Hematopoietic multipotent progenitor cell treated with erythropoietin and hydrocortisone succinate and interleukin-3 and kit ligand, for 4 days (in vitro differentiated cells): Measurements from ENCODE around the gene GRAMD1A.
A peak's percentile ranks its signal among the peaks of the same experiment; 100 is the strongest.
"Not testable (repeated sequence)": the region's sequence is repeated elsewhere in the genome, so short reads cannot be mapped to it uniquely, and the experiment has no call there.

Experiments
- DNase-seq: peaks from one replicate; pipeline ENCODE4 v3.0.0-alpha.2; 2015

Gene GRAMD1A

DNA sequence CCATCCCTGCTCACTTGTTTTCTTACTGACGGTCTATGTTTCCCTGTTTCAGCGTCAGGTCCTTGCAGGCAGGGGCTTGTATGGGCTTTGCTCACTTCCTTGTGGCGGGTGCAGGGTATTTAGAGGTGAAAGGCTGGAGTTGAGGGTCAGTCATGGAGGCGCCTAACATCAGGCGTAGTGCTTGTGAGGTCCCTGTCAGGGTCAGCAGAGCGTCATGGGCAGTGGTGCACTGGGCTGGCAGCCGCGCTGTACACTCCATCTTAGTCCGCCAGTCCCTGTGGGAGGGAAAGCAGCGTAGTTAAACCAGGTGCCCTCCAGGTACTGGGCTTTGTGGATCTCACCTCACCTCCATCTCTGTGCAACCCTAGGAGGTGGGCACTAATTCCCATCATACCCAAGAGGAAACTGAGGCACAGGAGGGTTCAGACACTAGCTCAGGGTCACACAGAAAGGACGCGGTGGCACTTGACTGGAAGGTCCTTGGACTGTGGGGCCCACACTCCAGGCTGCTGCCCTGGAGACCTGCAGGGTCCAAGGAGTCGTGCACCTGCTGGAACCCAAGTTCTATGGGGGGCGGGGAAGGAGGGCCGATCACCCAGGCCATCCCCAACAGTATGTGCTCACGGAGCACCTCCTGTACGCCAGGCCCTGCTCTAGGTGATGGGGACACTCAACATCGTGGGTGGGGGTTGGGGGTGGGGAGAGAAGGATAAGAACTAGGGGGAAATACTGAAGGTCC, 4.6 kb downstream of the GRAMD1A start:
- DNase-seq: no peak

DNA sequence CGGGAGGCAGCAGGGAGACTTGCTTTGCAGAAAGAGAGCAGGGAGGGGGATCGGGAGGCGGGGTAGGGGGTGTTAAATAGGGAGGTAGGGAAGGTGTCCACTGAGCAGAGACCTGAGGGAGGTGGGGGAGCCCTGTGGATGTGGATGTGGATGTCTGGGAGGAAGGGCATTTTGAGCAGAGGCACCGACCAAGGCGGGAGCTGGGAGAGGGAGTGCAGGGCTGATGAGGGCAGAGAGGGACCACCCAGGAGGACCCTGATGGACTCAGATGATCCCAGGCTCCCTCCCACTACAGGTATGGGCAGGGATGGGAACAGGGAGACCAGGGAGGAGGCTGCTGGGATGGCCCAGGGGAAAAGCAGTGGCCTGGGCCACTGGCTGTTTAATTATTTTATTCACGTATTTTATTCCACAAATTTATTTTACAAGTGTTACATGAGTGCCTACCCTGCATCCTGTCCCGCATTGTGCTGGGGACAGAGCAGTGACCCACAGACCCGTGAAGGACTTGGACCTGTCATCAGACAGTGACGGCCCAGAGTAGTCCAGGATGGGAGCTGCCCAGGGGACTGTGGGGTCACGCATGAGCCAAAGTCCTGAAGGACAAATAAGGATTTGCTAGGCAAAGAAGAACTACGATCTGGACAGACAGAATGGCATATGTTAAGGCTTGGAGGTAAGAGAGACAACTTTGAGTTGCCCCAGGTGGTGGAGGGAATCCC, 5.3 kb downstream of the GRAMD1A start:
- DNase-seq: no peak

DNA sequence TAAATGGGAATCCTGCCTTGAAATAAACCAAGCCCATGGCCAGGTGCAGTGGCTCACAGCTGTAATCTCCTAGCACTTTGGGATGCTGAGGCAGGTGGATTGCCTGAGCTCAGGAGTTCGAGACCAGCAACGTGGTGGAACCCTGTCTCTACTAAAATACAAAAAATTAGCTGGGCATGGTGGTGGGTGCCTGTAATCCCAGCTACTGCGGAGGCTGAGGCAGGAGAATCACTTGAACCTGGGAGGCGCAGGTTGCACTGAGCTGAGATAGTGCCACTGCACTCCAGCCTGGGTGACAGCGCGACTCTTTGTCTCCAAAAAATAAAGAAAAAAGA, 5.9 kb downstream of the GRAMD1A start:
- DNase-seq: not testable (repeated sequence)

DNA sequence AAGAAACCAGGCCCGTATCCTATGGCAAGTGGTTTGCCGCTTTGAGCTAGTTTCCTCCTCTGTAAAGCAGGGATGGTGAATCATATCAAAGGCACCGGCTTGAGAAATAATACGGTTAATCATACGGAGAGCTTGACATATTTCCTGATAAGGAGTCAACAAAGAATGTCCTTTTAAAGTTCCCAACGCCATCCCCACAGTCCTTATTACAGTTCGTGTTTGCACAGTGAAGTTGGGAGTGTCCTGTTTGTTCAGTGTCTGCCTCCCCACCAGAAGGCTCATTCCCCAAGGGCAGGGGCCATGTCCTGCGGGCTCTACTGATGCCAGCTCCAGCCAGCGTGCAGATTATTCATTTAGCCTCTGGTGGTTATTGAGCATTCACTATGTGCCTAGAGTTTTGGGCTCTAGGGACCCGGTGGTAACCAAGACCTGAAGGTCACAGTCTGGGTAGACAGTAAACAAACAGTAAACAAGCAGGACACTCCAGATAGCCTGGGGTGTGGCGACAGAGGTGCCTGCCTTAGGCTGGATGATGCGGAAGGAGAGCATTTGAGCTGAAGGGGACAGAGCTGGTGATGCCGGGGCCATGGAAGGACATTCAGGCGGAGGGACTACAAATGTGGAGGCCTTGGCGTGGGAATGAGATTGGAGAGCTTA, 6.3 kb downstream of the GRAMD1A start:
- DNase-seq: no peak

DNA sequence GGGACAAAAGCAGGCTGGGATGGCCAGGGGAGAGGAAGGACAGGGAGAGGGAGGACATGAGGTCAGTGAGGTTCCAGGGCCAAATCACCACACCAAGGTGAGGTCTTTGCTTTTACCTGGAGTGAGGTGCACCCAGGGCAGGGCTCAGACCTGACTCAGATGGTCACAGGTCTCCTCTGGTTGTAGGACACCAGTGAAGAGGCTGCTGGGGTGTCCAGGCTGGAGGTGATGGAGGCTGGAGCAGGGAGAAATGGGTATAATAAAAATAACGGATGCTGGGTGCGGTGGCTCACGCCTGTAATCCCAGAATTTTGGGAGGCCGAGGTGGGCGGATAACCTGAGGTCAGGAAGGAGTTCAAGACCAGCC, 6.9 kb downstream of the GRAMD1A start:
- DNase-seq: no peak

DNA sequence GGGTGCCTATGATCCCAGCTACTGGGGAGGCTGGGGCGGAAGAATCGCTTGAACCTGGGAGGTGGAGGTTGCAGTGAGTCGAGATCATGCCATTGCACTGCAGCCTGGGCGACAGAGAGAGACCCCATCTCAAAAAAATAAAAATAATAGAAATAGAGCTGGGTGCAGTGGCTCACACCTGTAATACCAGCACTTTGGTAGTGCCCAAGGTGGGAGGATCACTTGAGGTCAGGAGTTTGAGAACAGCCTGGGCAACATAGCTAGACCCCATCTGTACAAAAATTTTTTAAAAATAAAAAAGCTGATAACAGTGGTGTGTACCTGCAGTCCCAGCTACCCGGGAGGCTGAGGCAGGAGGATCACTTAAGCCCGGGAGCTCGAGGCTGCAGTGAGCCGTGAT, 7.3 kb downstream of the GRAMD1A start:
- DNase-seq: not testable (repeated sequence)

DNA sequence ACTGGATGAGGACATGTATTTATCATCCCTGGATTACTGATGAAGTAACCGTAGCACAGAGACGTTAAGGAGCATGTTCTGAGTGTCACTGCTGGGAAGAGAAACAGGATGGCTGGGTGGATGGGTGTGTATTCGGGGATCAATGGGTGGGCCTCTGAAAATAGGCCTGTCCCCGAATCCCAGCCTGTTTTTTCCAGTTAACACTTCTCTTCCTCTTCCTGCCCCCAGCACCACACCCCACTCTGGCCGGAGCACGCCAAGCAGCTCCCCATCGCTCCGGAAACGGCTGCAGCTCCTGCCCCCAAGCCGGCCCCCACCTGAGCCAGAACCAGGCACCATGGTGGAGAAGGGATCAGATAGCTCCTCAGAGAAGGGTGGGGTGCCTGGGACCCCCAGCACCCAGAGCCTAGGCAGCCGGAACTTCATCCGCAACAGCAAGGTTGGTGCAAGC, 8.8 kb downstream of the GRAMD1A start:
- no peak for DNase-seq

DNA sequence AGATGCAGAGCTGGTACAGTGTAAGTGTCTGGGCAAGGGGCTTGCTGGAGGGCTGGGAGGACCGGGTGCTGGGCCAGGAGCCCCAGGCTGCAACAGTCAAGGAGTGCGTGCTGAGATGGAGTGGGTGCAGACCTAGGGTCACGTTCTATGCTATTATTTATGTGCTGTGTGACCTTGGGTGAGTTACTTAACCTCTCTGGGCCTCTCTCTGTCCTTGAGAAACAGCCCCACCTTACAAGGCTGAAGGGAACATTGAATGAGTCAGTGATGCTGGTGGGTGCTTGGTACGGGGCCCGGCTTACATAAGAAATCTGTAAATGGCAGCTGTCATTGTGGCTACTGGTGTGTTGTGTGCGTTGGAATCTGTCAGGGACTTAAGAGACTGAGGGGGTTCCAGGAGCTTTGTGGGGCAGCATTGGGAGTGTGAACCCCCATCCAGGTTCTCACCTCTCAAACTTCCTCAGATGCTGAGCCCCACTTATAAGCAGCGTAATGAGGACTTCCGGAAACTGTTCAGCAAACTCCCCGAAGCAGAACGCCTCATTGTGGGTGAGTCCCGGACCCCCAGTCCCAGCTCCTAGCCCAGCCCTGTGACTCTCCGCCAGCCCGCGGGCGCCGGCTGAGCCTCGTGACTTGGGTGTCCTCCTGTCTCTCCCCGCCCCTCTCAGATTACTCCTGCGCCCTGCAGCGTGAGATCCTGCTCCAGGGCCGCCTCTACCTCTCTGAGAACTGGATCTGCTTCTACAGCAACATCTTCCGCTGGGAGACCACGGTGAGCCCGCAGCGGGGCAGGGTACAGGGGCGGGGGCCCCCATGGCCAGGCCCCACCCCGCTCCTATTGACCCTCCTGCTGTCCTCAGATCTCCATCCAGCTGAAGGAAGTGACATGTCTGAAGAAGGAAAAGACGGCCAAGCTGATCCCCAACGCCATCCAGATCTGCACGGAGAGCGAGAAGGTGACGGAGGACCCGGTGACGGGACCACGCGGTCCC, 9.6 kb downstream of the GRAMD1A start:
- no peak for DNase-seq

DNA sequence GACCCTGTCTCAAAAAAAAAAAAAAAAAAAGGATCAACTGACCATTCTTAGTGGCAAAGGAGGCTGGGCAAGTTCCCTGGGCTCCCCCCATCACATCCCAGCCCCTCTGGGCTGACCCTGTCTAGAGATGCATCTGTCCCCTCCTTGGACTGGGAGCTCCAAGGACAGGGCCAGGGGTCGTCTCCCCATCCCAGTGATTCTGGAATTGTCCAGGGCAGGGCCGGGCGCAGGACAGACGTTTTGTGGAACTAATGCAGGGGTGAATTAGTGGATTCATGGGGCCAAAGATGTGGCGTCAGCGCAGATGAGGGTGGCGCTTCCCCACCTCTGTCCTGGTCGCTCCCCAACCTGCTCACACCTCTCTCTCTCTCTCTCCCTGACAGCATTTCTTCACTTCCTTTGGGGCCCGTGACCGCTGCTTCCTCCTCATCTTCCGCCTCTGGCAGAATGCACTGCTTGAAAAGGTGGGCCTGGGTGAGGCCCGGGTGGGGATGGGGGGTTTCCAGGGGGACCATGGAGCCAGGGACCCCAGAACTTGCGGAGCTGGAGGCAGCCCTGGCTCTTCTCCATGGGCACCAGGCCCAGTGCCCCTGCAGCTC, 11.1 kb downstream of the GRAMD1A start:
- no peak for DNase-seq

DNA sequence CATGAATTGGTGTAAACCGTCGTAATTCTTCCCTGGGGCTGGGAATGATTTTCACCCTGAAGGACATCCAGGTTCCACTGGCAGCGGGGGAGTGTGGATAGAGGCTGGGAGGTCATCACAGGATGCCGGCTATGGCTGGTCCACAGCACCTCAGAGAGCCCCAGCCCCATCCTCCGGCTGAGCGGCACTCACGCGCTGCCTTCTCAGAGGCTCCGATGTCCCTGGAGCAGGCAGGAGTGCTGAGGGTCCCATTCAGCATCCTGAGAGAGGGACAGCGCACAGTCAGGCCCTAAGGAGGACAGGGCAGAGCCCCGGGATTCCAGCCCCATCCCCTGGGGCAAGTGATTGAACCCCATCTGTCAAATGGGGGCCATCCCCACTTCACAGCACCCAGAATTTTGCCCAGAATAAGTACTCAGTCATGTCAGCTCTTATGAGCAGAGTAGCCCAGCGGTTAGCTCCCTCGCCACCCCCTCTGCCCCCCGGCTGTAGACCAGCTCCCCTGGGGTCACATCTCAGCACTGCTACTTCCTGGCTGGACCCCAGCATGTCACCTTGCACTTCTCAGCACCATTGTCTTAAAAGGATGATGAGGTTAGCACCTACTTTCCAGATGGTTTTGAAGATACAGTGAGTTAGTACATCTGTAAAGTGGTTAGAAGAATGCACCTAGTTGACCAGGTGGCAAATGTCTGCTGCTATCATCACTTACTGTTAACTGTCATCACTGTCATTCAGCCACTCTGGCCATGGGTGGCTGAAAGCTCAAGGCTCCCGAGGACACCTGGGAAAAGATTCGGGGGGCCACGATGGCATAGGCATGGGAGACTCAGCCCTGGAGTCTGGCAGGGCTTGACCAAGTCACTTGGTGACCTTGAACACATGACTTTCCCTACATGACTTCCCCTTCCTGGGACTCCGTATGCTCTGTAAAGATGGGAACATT, 11.9 kb downstream of the GRAMD1A start:
- DNase-seq: no peak

DNA sequence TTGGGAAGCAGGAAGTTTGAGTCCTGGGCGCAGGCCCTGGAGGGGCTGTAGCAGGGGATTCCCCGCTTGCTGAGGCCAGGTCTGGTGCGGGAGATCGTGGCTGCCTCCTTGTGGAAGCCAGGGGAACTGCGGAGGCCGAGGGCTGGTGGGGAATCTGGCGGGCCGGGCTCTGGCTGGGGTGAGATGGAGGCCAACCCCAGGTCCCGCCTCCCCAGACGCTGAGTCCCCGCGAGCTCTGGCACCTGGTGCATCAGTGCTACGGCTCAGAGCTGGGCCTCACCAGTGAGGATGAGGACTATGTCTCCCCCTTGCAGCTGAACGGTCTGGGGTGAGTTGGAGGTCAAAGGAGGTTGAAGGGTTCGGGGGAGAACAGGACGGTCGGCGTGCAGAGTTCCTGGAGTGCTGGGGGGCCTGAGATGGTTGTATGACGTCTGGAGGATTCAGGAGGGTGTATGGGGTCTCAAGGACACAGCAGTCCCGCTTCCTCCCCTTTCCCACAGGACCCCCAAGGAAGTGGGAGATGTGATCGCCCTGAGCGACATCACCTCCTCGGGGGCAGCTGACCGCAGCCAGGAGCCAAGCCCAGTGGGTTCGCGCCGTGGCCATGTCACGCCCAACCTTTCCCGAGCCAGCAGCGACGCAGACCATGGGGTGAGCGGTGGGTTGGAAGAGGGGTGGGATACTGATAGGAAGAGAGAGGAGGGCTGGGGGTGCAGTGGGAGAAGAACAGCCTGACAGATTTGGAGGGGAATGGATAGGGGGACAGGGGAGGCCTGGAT, 13.1 kb downstream of the GRAMD1A start:
- peak; percentile 77 for DNase-seq

DNA sequence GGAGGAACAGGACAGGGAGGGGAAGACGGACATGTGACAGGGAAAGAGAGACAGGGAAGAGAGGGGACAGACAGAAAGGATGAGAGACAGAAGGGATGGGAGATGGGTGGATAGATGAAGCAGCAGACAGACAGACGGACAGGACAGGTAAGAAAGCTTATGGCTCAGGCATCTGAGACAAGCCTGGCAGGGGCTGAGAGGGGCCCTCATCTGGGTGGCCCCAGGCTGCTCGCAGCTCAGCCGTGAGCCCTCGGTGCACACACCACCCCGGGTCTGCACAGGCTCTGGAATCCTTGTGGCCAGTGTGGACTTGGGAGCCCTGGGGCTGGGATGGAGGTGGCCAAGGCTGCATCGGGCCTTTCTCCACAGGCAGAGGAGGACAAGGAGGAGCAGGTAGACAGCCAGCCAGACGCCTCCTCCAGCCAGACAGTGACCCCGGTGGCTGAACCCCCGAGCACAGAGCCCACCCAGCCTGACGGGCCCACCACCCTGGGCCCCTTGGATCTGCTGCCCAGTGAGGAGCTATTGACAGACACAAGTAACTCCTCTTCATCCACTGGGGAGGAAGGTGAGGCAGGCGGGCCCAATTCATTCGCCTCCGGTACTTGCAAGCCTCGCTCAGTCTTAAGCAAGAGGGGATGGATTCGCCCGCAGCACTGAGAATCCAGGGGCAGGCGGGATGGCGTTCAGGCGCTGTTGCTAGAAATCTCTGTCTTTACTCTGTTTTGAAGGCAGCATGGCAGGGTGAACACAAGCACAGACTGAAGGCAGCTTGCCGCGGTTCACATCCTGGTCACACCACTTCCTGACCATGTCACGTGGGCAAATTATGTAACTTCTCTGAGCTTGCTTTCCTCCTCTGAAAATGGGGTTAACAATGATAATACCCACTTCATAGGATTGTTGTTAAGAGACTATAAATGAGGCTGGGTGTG, 14.0 kb downstream of the GRAMD1A start:
- peak; percentile 87 for DNase-seq

DNA sequence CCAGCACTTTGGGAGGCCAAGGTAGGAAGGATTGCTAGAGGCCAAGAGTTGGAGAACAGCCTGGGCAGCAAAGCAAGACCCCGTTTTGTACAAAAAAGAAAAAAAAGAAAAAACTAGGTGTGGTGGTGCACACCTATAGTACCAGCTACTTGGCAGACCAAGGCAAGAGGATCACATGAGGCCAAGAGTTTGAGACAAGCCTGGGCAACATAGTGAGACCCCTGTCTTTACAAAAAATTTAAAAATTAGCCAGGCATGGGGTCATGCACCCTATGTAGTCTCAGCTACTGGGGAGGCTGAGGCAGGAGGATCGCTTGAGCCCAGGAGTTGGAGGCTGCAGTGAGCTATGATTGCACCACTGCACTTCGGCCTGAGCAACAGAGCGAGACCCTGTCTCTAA, 14.7 kb downstream of the GRAMD1A start:
- not testable (repeated sequence) for DNase-seq

DNA sequence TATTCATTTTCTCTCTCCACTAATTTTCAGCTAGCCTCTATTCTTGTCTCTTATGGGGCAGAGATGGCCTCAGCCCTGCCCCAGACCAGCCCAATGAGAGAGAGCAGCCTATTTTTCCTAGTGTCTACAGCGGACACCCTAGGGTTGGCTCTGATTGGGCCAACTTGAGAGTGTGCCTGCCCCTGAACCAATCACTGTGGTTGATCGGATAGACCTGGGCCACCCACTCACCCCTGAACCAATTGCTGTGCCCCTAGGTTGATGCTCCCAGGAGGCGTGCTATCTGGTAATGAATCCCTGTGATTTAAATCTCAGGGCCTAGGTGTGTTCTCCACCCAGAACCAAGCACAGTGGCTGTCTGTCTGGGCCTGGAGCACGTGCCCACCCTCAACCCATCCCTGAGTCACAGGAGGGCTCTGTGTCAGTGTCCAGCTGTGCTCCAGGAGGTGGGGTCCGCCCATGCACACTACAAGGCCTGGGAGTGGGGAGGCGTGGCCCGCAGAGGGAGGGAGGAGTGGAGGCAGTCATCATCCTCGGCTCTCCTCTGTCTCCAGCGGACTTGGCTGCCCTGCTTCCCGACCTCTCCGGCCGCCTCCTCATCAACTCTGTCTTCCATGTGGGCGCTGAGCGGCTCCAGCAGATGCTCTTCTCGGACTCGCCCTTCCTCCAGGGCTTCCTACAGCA, 15.3 kb downstream of the GRAMD1A start:
- DNase-seq: no peak

DNA sequence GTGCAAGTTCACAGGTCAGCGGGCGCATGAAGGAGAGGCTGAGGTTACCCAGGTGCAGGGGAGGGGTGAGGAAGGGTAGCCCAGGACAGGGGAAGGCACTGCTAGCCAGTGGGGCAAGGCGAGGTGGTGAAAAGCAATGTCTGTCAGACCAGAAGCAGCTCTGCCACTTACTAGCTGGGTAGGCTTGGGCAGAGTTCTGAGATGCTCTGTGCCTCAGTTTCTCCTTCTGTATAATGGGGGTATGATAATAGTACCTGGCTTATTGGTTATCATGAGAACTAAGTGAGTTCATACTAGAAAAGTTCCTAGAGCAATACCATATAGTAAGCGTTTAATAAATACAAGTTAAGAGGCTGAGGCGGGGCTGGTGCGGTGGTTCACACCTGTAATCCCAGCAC, 15.8 kb downstream of the GRAMD1A start:
- DNase-seq: no peak

DNA sequence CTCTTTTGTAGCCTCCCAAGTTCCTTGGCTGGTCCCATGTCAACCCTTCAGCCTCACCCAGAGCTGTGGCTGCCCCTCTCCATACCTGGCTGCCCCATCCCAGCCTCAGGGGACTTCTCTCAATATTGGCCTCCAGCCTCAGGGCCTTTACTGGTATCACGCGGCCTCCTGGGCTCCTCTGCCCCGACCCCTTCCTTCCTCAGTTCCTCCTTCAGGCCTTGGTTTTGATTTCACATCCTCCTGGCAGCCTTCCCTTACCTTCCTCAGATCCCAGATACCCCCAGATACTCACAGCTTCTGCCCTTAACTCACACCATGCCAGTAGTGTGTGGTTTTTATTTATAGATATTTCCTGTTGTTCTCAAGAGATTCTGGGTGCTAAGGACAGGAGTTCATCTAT, 17.4 kb downstream of the GRAMD1A start:
- no peak for DNase-seq

DNA sequence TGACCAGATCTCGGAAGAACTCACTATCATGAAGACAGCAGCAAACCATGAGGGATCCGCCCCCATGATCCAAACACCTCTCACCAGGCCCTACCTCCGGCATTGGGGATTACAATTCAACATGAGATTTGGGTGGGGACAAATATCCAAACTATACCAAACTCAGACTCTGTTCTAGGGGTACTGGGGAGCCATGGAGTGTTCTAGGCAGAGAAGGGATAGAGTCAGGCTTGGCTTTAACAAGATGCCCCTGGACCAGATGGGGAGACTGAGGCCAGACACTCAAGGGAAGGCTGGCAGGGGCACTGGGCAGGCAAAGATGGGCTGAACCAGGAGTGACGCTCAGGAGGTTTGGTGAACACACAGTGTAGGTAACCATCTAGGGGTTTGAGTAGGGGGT, 18.3 kb downstream of the GRAMD1A start:
- DNase-seq: no peak

DNA sequence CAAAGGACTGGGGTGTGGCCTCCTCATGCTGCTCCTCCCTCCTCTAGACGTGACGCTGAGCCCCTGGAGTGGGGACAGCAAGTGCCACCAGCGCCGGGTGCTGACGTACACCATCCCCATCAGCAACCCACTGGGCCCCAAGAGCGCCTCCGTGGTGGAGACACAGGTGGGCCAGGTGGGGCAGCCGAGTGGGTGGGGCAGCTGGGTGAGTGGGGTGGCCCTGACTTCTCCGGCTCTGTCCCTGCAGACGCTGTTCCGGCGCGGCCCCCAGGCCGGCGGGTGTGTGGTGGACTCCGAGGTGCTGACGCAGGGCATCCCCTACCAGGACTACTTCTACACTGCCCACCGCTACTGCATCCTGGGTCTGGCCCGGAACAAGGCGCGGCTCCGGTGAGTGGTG, 19.0 kb downstream of the GRAMD1A start:
- no peak for DNase-seq

DNA sequence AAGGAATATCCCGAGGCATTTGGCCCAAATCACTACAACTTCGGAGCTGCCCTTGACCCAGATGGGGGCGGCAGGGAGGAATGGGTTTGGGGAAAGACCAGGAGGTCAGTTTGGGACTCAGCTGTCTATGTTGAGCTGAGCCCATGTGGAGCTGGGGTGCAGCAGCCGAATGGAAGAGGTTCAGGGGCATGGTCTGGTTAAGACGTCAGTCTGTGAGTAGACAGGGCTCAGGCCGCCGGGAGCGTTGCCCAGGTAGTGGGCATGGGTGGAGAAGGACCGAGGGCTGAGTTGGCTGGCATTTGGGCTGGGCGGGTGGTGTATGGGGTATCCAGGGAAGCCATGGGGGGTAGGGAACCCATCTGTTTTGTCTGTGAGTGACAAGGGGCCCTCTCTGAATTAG, 20.9 kb downstream of the GRAMD1A start:
- no peak for DNase-seq
